ENCODE results near the gene SEMA3A. TPM values are rescaled to one million over a fixed set of nuclear protein-coding genes. Genes with fewer than 3 reads are reported as not detected.

The SEMA3A gene
- total and polyA plus RNA-seq, 2 experiments from 2014 or later = 19.8 to 46.4 TPM

DNA sequence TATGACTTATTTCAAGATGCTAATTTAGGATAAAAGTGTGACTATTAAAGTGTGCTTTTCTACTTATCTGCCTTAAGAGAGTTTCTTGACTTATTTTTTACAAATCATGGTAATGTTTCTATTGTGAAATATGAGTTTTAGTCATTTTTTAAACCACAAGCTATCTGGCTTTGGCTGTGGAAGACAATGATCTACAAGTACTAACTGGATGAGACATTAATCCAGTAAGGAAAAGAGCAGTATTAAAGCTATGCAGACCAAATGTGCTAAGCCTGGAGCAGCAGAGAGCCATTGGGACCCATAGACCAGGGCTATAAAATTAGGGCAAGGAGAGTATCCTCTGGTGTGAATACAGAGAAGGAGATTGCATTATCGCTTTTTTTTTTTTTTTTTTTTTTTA is 92.4 kb downstream of the SEMA3A start:
- H3K27ac ChIP-seq (ENCODE audit: low read depth) = no peak overlapping the region
- Mint-ChIP-seq H3K36me3 (ENCODE audit: low read depth) (no peaks in the 10 kb centered on the region), H3K4me3 (no peak overlapping the region), H3K27me3 (ENCODE audit: insufficient read depth, low read depth, poor library complexity) (no peaks in the 10 kb centered on the region), H3K9me3 (no peaks in the 10 kb centered on the region), H3K4me1 (peaks cover 24% of the 10 kb centered on the region), H3K27ac (peak overlapping the region; percentile 83; the same call in 1 of the 2 replicates)
- H4K20me1 ChIP-seq (replicated peaks; ENCODE audit: insufficient read depth) = peaks cover 2% of the 10 kb centered on the region; the same call in 1 of the 2 replicates
- no peaks in the 10 kb centered on the region for H3K36me3 ChIP-seq (ENCODE audit: insufficient read depth)
- no peak overlapping the region for H3K4me2 ChIP-seq
- H3K79me2 ChIP-seq (replicated peaks; ENCODE audit: insufficient read depth) = peaks cover 6% of the 10 kb centered on the region; the same call in 1 of the 2 replicates
- no peak overlapping the region for H3K4me3 ChIP-seq
- H2AFZ ChIP-seq = no peak overlapping the region
- DNase-seq (ENCODE audit: low spot score) = no peak
- H3K27me3 ChIP-seq (ENCODE audit: insufficient read depth) = no peaks in the 10 kb centered on the region
- no peak for ATAC-seq
- peaks cover 15% of the 10 kb centered on the region for H3K4me1 ChIP-seq (ENCODE audit: insufficient read depth)
- TF ChIP-seq NANOG (IDR thresholded peaks at IDR 0.05; ENCODE audit: borderline replicate concordance) (no peak), EZH2phosphoT487 (IDR thresholded peaks at IDR 0.05; ENCODE audit: unreplicated experiment) (no peak), ZNF114 (CRISPR knock-in tag; IDR thresholded peaks at IDR 0.05) (no peak), JUNB (IDR thresholded peaks at IDR 0.05; ENCODE audit: unreplicated experiment) (no peak), ZNF331 (CRISPR knock-in tag; IDR thresholded peaks at IDR 0.05; ENCODE audit: low read depth) (no peak), CREB1 (CRISPR knock-in tag; IDR thresholded peaks at IDR 0.05; ENCODE audit: low read depth) (no peak), POLR2AphosphoS5 (IDR thresholded peaks at IDR 0.05; ENCODE audit: low read depth) (no peak), STAT1 (IDR thresholded peaks at IDR 0.05; ENCODE audit: unreplicated experiment) (no peak), EZH2 (IDR thresholded peaks at IDR 0.05; ENCODE audit: low read depth, unreplicated experiment) (no peak)
- TF ChIP-seq, protein P1, sequence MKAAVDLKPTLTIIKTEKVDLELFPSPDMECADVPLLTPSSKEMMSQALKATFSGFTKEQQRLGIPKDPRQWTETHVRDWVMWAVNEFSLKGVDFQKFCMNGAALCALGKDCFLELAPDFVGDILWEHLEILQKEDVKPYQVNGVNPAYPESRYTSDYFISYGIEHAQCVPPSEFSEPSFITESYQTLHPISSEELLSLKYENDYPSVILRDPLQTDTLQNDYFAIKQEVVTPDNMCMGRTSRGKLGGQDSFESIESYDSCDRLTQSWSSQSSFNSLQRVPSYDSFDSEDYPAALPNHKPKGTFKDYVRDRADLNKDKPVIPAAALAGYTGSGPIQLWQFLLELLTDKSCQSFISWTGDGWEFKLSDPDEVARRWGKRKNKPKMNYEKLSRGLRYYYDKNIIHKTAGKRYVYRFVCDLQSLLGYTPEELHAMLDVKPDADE (IDR thresholded peaks at IDR 0.05) = no peak
- TF ChIP-seq, protein P2, sequence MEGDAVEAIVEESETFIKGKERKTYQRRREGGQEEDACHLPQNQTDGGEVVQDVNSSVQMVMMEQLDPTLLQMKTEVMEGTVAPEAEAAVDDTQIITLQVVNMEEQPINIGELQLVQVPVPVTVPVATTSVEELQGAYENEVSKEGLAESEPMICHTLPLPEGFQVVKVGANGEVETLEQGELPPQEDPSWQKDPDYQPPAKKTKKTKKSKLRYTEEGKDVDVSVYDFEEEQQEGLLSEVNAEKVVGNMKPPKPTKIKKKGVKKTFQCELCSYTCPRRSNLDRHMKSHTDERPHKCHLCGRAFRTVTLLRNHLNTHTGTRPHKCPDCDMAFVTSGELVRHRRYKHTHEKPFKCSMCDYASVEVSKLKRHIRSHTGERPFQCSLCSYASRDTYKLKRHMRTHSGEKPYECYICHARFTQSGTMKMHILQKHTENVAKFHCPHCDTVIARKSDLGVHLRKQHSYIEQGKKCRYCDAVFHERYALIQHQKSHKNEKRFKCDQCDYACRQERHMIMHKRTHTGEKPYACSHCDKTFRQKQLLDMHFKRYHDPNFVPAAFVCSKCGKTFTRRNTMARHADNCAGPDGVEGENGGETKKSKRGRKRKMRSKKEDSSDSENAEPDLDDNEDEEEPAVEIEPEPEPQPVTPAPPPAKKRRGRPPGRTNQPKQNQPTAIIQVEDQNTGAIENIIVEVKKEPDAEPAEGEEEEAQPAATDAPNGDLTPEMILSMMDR (conservative IDR thresholded peaks at IDR 0.05; ENCODE audit: low read depth in 2 of 2) = no peak
- TF ChIP-seq, protein P3, sequence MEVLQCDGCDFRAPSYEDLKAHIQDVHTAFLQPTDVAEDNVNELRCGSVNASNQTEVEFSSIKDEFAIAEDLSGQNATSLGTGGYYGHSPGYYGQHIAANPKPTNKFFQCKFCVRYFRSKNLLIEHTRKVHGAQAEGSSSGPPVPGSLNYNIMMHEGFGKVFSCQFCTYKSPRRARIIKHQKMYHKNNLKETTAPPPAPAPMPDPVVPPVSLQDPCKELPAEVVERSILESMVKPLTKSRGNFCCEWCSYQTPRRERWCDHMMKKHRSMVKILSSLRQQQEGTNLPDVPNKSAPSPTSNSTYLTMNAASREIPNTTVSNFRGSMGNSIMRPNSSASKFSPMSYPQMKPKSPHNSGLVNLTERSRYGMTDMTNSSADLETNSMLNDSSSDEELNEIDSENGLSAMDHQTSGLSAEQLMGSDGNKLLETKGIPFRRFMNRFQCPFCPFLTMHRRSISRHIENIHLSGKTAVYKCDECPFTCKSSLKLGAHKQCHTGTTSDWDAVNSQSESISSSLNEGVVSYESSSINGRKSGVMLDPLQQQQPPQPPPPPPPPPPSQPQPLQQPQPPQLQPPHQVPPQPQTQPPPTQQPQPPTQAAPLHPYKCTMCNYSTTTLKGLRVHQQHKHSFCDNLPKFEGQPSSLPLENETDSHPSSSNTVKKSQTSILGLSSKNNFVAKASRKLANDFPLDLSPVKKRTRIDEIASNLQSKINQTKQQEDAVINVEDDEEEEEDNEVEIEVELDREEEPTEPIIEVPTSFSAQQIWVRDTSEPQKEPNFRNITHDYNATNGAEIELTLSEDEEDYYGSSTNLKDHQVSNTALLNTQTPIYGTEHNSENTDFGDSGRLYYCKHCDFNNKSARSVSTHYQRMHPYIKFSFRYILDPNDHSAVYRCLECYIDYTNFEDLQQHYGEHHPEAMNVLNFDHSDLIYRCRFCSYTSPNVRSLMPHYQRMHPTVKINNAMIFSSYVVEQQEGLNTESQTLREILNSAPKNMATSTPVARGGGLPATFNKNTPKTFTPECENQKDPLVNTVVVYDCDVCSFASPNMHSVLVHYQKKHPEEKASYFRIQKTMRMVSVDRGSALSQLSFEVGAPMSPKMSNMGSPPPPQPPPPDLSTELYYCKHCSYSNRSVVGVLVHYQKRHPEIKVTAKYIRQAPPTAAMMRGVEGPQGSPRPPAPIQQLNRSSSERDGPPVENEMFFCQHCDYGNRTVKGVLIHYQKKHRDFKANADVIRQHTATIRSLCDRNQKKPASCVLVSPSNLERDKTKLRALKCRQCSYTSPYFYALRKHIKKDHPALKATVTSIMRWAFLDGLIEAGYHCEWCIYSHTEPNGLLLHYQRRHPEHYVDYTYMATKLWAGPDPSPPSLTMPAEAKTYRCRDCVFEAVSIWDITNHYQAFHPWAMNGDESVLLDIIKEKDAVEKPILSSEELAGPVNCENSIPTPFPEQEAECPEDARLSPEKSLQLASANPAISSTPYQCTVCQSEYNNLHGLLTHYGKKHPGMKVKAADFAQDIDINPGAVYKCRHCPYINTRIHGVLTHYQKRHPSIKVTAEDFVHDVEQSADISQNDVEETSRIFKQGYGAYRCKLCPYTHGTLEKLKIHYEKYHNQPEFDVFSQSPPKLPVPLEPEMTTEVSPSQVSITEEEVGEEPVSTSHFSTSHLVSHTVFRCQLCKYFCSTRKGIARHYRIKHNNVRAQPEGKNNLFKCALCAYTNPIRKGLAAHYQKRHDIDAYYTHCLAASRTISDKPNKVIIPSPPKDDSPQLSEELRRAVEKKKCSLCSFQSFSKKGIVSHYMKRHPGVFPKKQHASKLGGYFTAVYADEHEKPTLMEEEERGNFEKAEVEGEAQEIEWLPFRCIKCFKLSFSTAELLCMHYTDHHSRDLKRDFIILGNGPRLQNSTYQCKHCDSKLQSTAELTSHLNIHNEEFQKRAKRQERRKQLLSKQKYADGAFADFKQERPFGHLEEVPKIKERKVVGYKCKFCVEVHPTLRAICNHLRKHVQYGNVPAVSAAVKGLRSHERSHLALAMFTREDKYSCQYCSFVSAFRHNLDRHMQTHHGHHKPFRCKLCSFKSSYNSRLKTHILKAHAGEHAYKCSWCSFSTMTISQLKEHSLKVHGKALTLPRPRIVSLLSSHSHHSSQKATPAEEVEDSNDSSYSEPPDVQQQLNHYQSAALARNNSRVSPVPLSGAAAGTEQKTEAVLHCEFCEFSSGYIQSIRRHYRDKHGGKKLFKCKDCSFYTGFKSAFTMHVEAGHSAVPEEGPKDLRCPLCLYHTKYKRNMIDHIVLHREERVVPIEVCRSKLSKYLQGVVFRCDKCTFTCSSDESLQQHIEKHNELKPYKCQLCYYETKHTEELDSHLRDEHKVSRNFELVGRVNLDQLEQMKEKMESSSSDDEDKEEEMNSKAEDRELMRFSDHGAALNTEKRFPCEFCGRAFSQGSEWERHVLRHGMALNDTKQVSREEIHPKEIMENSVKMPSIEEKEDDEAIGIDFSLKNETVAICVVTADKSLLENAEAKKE (CRISPR knock-in tag; IDR thresholded peaks at IDR 0.05) = no peak
- TF ChIP-seq, protein P4, sequence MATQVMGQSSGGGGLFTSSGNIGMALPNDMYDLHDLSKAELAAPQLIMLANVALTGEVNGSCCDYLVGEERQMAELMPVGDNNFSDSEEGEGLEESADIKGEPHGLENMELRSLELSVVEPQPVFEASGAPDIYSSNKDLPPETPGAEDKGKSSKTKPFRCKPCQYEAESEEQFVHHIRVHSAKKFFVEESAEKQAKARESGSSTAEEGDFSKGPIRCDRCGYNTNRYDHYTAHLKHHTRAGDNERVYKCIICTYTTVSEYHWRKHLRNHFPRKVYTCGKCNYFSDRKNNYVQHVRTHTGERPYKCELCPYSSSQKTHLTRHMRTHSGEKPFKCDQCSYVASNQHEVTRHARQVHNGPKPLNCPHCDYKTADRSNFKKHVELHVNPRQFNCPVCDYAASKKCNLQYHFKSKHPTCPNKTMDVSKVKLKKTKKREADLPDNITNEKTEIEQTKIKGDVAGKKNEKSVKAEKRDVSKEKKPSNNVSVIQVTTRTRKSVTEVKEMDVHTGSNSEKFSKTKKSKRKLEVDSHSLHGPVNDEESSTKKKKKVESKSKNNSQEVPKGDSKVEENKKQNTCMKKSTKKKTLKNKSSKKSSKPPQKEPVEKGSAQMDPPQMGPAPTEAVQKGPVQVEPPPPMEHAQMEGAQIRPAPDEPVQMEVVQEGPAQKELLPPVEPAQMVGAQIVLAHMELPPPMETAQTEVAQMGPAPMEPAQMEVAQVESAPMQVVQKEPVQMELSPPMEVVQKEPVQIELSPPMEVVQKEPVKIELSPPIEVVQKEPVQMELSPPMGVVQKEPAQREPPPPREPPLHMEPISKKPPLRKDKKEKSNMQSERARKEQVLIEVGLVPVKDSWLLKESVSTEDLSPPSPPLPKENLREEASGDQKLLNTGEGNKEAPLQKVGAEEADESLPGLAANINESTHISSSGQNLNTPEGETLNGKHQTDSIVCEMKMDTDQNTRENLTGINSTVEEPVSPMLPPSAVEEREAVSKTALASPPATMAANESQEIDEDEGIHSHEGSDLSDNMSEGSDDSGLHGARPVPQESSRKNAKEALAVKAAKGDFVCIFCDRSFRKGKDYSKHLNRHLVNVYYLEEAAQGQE (IDR thresholded peaks at IDR 0.05; ENCODE audit: unreplicated experiment) = no peak
- H3F3A ChIP-seq (replicated peaks; ENCODE audit: low read depth) = no peaks in the 10 kb centered on the region
- no peaks in the 10 kb centered on the region for H3K9me2 ChIP-seq (ENCODE audit: insufficient read depth)
